Measurements from ENCODE around the gene DEPDC5.
"Not testable (repeated sequence)": the region's sequence is repeated elsewhere in the genome, so short reads cannot be mapped to it uniquely, and the experiment has no call there.

Gene DEPDC5

DNA sequence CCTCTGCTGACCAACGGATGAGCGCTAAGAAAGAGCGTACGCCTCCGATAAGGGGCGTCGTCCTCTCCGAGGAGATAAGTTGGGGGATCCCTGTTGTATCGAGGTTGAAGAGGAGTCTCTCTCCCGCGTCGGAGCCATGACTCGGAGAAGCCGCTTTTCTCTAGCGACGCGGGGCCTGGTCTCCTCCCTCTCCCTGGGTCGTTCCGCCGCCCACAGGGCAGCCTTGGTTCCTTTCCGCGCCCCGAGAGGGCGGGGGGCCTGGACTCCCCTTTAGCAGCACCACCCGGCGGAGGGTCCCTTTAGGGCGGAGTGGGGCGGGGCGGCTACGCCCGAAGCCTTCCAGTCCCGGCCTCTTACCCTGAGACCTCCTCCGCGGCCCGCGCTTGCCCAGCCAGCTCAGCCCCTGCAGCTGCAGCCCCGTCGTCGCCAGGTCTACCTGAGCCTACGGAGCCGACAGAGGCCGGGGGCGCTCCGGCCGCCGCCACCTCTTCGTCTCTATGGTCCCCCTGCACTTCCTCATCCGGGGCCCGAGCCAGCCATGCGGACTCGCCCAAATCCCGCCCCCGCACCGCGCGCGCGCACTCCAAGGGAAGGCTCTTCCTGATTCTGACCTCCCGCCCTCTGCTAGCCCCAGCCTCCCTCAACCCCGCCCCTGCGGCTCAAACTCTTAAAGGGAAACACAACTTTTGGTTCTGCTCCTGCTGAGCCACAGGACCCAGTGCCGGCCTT lies 4.0 kb upstream of the DEPDC5 start, which contains the start of gene PRR14L:
Gene PRR14L, minus strand, starts transcription at position 497 of the 729 bp plus-strand sequence. CDS start 11,272 bp downstream, outside the sequence.
- peak; percentile 96 for DNase-seq

DNA sequence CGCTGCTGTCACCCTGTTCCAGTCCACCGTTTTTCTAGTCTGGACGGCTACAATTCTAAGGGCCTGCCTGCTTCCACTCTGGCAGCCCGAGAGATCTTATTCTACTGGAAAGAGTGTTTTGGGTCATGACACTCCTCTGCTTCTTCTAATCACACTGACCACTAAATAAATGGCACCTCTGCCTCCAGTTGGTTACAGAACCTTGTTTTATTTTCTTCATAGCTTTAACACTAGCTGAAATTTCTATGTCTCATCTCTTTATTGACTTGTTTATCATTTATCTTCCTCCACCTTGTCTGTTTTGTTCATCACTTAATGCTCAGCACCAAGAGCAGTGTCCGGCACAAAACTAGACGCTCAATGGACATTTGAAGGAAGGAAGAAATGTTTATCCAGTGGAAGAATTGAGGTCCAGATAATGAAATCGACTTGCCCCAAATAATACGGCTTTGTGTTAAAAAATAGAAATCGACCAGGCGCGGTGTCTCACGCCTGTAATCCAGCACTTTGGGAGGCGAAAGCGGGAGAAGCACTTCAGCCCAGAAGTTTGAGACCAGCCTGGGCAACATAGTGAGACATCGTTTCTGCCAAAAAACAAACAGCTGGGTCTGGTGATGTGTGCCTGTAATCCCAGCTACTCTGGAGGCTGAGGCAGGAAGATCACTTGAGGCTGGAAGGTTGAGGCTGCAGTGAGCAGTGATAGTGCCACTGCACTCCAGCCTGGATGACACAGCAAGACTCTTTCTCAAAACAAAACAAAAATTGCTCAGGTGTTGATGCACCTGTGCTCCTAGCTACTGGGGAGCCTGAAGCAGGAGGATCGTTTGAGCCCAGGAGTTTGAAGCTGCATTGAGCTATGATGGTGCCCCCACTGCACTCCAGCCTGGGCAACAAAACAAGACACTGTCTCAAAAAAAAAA lies 3.2 kb upstream of the DEPDC5 start:
- no peak for DNase-seq

DNA sequence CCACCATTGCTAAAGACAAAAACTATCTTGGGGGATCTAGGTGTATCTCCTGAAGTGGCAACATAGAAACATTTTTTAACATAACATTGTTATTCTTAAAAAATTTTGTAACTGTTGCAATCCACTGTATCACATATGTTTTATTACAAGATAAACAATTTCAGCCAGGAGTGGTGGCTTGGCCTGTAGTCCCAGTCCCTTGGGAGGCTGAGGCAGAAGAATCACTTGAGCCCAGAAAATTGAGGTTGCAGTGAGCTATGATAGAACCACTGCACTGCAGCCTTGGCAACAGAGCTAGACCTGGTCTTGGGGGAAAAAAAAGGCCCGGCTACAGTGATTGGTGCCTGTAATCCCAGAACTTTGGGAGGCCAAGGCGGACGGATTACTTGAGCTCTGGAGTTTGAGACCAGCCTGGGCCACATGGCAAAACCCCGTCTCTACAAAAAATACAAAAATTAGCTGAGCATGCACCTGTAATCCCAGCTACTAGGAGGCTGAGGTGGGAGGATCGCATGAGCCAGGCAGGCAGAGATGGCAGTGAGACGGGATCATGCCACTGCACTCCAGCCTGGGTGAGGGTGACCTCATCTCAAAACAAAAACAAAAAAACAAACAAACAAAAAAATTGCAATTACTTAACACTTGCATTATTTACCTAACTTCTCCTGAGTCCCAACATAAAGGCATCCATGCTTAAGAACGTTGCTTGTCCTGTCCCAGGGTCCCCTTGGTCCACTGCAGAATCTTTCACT lies 1.5 kb upstream of the DEPDC5 start:
- no peak for DNase-seq

DNA sequence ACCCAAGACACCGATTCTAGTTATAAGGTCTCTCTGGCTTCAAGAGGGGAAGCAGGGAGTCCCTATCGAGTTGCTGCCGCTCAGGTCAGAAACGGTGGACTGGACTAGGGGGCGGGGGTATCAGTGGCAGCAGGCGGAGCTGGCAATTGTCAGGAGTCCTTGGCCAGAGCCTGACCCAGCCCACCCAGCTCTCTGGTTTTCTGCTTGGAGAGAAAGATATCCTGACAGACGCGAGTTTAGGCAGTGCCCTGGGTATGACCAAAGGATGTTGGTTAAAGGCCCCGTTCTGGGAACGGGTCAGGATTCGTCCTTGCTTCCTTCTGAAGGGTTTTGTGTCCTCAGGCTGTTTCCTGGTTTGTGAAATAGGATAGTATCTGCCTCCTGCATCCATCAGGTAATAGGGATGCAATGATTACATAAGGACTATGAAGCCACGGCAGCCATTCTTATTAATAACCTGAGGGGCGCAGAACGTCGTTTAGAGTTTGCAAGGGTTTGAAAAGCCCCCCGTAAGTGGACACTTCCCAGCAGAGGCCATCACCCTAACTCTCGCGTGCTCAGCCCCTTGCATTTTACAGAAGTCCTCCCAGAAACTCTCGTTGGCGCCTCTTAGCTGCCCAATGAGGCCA lies 700 bp upstream of the DEPDC5 start:
- no peak for DNase-seq

DNA sequence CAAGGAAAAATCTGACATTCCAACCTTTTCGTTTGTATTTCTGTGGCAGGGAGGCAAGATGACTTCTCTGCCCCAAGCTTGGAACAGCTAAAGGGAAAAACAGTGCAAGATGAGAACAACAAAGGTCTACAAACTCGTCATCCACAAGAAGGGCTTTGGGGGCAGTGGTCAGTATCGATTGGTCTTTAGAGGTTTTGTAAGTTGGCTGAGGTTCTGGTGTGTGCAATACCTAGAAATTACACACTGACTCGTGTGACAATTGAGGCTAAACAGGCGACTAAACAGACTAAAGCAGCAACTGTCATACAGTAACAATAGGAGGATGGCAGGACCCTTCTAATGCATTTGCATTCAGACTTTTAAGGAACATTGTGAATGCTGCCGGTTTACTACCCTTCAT lies 994 bp downstream of the DEPDC5 start:
- no peak for DNase-seq

DNA sequence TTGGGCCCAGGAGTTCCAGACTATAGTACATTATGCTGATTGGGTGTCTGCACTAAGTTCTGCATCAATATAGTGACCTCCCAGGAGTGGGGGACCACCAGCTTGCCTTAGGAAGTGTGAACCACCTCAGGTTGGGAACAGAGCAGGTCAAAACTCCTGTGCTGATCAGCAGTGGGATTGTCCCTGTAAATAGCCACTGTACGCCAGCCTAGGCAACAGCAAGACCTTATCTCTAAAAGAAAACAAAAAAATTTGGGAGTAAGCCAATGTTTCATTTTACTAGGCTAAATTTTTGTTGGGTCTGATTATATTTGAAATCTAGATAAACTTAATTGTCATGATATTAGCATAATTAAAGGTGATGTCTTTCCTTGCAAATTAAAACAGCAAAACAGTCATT lies 3.4 kb downstream of the DEPDC5 start:
- no peak for DNase-seq

DNA sequence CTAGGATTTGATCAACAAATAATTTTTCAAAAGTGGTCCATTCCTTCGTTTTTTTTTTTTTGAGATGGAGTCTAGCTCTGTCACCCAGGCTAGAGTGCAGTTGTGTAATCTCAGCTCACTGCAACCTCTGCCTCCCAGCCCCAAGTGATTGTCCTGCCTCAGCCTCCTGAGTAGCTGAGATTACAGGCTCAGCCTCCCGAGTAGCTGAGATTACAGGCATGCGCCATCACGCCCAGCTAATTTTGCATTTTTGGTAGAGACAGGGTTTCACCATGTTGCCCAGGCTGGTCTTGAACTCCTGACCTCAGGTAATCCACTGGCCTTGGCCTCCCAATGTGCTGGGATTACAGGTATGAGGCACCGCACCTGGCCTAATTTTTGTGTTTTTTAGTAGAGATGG lies 5.0 kb downstream of the DEPDC5 start:
- DNase-seq, result not testable (repeated sequence)

DNA sequence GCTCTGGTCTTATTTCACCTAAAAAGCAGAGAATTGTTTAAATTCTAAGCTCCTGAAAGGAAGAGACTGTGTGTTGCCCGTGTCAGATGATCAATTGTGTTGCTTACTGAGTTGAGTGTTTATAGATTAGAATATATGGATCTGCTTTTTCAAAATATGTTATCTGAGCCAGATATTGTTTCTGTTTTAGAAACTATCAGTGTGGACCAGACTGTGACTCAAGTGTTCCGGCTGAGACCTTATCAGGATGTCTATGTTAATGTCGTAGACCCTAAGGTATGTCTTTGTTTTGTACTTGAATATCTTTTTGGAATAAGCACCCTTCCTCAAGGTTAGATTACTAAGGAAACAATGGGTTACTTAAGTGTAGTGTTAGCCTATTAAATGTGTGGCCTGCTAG lies 11.0 kb downstream of the DEPDC5 start:
- DNase-seq, result no peak

DNA sequence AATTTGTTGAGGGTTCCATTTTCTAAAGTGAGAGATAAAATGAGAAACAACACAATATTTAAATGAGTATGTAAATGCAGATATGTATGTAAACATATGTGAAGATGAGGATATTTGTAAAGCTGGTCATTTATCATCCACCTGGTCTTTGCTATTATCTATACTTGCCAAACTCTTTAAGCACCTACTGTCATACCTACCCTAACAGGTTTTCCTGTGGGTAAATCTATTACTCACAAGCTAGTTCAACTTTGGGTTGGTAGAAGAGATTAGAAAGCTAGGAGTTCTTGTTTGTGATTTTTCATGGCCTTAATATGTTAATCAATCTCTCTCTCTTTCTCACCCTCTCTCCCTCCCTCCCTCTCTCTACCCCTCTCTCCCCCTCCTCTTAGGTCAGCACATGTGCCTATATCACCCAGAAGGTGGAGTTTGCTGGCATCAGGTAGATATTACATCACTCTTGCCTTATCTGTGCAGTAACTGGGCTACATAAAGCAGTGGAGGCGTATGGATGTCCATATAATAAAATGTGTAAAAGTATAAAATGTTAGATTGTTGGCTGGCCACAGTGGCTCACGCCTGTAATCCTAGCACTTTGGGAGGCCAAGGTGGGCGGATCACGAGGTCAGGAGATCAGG lies 14.7 kb downstream of the DEPDC5 start:
- DNase-seq, result no peak

DNA sequence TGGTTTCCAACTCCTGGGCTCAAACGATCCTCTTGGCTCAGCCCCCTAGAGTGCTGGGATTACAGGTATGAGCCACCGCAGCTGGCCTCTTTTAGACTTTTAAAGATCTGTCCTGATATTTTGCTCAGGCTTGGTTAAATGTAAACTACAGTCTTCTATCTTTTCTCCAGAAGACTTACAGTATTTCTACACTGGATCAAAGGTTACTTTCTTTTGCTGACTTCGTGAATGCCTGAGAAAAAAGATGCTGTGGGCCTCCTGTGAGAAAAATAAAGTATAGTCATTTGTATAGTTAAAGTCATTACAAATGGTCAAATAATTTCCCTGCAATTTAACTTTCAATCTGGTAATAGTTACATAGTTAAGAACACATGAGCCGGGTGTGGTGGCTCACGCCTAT lies 19.6 kb downstream of the DEPDC5 start:
- no peak for DNase-seq

DNA sequence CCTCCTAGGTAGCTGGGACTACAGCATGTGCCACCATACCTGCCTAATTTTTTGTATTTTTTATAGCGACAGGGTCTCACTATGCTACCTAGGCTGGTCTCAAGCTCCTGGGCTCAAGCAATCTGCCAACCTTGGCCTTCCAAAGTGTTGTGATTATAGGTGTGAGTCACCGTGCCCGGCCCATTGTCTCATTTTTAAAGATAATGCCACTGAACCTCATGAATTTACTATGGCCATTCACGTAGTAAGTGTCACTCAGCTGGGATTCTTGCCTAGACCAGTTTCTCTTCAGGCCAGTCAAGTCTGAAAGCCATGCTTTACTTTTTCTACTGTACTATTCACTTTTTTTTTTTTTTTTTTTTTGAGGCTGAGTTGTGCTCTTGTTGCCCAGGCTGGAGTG lies 22.4 kb downstream of the DEPDC5 start:
- DNase-seq, result no peak

DNA sequence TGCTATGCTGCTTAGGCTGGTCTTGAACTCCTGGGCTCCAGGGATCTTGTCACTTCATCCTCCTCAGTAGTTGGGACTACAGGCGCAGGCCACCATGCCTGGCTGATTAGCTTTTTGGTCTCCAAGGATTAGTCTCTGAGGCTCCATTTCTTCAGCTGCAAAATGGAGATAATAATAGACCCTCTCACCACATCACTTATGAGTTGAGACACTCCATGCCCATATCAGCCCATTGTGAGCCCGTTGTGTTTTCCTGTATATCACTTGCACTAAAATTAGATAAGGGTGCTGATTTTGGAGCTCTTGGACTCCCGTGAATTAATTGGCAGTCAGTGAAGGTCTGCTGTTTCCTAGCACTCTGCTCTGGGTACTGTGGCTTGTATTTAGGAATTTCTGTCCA lies 36.0 kb downstream of the DEPDC5 start:
- DNase-seq, result no peak

DNA sequence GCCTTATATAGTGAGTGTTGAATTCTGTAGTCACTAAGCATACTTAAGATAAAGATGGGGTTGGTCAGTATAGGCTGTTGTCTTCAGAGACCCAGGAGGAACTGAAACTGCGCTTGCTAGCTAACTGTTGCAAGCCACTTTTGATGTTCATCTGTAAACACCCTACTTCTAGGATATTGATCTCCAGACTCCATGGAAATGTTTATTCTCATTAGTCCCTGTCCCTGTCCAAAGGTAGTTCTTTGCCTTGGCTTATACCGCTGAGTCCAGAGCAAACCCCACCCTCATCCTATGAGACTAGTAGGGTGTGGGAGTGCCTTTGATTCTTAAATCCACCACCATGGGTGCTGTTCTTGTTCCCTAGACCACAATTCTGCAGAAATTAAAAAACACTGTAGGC lies 36.4 kb downstream of the DEPDC5 start:
- no peak for DNase-seq

DNA sequence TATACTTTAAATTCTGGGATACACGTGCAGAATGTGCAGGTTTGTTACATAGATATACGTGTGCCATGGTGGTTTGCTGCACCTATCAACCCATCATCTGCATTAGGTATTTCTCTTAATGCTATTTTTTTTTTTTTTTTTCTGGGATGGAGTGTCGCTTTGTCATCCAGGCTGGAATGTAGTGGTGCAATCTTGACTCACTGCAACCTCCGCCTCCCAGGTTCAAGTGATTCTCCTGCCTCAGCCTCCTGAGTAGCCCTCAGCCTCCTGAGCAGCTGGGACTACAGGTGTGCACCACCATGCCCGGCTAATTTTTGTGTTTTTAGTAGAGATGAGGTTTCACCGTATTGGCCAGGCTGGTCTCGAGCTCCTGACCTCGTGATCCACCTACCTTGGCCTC lies 45.5 kb downstream of the DEPDC5 start:
- not testable (repeated sequence) for DNase-seq

DNA sequence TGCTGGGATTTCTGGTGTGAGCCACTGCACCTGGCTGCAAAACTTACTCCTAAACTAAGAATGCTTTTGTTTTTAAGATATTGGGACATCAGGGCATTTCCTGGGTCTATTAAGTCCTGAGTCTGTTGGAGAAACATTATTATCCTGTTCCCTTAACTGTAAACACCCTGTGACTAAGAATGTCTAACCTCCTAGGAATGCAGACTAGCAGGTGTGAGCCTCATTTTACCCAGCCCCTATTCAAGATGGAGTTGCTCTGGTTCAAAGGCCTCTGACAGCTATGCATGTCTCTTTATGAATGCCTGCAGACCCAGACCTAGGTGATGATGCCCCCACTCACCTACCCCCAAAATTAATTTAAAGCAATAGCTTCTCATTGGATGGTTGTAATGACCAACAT lies 46.2 kb downstream of the DEPDC5 start:
- DNase-seq, result no peak

DNA sequence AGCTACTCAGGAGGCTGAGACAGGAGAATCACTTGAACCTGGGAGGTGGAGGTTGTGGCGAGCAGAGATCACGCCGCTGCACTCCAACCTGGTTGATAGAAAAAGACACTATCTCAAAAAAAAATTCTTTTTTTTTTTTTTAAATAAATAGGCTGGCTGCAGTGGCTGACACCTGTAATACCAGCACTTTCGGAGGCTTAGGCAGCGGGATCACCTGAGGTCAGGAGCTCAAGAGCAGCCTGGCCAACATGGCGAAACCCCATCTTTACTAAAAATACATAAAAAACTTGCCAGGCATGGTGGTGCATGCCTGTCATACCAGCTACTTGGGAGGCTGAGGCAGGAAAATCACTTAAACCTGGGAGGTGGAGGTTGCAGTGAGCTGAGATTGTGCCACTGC lies 47.0 kb downstream of the DEPDC5 start:
- DNase-seq, result not testable (repeated sequence)

DNA sequence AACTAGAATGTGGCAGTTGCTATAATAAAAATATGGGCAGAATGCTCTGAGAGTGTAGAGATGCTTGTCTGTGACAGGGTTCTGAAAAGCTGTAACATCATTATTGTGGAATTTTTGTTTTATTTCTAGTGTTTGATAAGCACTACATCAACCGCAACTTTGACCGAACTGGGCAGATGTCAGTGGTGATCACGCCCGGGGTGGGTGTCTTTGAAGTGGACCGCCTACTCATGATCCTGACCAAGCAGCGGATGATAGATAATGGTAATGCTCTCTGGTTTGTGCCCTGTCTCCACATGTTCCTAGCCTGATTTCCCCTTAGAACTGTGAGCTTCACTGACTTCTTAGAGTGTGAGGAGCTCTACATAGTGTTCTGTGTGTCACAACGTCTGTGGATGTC lies 48.8 kb downstream of the DEPDC5 start:
- no peak for DNase-seq

DNA sequence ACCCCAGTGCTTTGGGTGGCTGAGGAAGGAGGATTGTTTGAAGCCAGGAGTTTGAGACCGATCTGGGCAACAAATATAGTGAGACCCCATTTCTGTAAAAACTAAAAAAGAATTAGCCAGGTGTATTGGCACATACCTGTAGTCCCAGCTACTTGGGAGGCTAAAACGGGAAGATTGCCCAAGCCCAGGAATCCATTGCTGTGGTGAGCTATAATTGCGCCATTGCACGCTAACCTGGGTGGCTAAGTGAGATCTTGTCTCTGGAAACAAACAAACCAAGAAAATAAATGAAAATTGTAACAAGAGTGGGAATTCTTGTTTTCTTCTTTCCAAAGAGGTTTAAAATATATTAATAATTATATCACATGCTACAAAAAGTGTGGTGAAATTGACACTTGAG lies 52.9 kb downstream of the DEPDC5 start:
- DNase-seq, result no peak

DNA sequence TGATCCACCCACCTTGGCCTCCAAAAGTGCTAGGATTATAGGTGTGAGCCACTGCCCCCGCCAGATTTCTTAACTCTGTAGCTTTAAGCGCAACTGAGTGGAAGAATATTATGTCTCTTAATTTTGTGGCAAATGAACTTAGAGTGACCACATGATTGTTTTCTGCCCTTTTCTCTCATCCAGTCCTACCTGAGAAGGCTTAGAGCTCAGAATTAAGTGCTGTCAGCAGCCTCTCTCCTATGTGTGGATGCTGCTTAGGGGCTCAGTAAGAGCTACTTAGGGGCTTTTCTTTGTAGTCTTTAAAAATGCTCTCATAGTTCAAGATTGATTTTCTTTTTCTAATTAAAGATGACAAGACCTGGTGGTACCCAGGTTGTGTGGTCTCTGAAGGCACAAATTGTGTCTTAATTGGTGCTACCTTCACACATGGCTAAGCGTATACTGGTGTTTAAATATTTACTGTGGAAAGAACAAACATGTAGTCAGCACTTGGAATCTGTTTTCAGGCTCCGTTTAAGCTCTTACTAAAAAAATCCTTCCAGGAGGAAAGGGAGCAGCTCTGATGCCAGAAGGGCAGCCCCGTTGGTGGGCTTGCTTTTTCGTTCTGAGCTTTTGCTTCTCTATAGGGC lies 59.3 kb downstream of the DEPDC5 start:
- DNase-seq, result no peak

DNA sequence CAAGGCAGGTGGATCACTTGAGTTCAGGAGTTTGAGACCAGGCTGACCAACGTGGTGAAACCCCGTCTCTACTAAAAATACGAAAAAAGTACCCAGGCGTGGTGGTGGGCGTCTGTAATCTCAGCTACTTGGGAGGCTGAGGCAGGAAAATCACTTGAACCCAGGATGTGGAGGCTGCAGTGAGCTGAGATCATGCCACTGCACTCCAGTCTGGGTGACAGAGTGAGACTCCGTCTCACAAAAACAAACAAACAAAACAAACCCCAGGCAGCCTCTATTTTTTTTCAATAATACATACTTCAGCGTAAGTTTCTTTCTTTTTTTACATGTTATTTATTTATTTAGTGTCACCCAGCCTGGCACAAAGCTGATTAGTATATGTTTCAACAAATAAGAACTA lies 60.1 kb downstream of the DEPDC5 start:
- DNase-seq, result not testable (repeated sequence)

DNA sequence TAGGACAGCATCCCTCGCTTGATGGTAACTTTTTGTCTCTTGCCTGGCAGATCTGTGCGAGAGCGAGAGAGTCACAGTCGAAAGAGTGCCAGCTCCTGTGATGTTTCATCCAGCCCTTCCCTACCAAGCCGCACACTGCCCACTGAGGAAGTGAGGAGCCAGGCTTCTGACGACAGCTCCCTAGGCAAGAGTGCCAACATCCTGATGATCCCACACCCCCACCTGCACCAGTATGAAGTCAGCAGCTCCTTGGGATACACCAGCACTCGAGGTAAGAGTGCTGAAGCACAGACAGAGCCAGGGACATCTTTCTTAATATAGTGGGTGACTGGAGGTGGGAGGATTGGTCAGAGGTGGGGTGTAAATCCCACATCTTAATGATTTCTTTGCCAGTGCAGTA lies 61.1 kb downstream of the DEPDC5 start:
- DNase-seq, result no peak

DNA sequence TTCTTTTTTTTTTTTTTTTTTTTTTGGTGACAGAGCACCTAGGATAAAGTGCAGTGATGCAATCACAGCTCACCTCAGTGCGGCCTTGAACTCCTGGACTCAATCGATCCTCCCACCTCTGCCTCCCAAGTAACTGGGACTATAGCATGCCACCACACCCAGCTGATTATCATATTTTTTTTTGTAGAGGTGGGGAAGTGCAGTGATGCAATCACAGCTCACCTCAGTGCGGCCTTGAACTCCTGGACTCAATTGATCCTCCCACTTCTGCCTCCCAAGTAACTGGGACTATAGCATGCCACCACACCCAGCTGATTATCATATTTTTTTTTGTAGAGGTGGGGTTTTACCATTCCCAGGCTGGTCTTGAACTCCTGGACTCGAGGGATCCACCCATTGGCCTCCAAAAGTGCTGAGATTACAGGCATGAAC lies 61.6 kb downstream of the DEPDC5 start:
- not testable (repeated sequence) for DNase-seq
